ENCODE results near the gene DOK5. TPM values are rescaled to one million over a fixed set of nuclear protein-coding genes. Genes with fewer than 3 reads are reported as not detected.
"Not testable (repeated sequence)": the region's sequence is repeated elsewhere in the genome, so short reads cannot be mapped to it uniquely, and the experiment has no call there.

The DOK5 gene
- total RNA-seq, 1 donor from 2014 or later = 0.74 TPM

DNA sequence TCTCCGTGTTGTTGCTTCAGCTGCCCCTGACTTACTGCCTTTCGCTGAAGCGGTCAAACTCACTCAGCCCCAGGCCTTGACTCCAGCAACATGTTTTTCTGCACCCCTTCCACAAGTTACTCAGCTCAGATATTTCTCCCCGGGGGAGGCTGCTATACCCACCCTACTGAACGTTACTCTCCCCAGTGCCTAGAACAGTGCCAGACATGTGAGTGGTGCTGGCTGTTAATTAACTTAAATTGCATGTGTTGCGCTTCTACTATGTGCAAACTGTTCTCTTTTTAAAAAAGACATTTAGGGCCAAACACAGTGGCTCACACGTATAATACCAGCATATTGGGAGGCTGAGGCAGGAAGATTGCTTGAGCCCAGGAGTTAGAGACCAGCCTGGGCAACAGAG, 41.2 kb upstream of the DOK5 start:
- H3K4me1 ChIP-seq = no peaks in the 10 kb centered on the region
- ATAC-seq = no peak

DNA sequence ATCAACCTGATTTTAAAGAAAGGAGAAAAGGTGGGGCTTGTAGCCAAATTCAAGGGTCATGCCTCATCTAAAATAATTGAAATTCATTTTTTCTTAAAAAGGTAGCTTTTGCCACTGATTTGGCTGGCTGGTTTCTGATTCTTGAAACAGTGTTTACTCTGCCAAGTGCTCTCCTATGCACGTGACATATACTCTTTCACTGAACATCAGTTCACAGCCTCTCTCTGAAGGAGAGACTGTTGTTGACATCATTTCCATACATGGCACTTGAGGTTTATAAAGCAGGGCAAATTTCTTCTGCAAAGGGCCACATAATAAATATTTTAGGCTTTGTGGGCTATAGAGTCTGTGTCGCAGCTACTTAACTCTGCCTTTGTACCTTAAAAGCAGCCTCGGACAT, 40.4 kb upstream of the DOK5 start:
- DNase-seq (no peak), ATAC-seq (peak in 1 of 2 donors; percentile 49)
- no peaks in the 10 kb centered on the region for H3K27me3 ChIP-seq (ENCODE audit: low read depth)
- no peaks in the 10 kb centered on the region for H3K9me3 ChIP-seq
- no peak overlapping the region for H3K4me3 ChIP-seq
- intact Hi-C loops (cut with DNase I) = no loop called here
- no peaks in the 10 kb centered on the region for H3K4me1 ChIP-seq
- no peaks in the 10 kb centered on the region for H3K36me3 ChIP-seq
- no peak overlapping the region for H3K27ac ChIP-seq
- TF ChIP-seq, protein P1, sequence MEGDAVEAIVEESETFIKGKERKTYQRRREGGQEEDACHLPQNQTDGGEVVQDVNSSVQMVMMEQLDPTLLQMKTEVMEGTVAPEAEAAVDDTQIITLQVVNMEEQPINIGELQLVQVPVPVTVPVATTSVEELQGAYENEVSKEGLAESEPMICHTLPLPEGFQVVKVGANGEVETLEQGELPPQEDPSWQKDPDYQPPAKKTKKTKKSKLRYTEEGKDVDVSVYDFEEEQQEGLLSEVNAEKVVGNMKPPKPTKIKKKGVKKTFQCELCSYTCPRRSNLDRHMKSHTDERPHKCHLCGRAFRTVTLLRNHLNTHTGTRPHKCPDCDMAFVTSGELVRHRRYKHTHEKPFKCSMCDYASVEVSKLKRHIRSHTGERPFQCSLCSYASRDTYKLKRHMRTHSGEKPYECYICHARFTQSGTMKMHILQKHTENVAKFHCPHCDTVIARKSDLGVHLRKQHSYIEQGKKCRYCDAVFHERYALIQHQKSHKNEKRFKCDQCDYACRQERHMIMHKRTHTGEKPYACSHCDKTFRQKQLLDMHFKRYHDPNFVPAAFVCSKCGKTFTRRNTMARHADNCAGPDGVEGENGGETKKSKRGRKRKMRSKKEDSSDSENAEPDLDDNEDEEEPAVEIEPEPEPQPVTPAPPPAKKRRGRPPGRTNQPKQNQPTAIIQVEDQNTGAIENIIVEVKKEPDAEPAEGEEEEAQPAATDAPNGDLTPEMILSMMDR (IDR thresholded peaks at IDR 0.05) = no peak

More for the DNA sequence above, 41.2 kb upstream of the DOK5 start:
- no peak for DNase-seq
- Histone ChIP-seq H3K36me3 (no peaks in the 10 kb centered on the region), H3K9me3 (no peaks in the 10 kb centered on the region), H3K27me3 (ENCODE audit: low read depth) (no peaks in the 10 kb centered on the region), H3K4me3 (no peak overlapping the region), H3K27ac (no peak overlapping the region)
- TF ChIP-seq, protein P1 (IDR thresholded peaks at IDR 0.05) = no peak
- intact Hi-C loops (cut with DNase I) = no loop called here

DNA sequence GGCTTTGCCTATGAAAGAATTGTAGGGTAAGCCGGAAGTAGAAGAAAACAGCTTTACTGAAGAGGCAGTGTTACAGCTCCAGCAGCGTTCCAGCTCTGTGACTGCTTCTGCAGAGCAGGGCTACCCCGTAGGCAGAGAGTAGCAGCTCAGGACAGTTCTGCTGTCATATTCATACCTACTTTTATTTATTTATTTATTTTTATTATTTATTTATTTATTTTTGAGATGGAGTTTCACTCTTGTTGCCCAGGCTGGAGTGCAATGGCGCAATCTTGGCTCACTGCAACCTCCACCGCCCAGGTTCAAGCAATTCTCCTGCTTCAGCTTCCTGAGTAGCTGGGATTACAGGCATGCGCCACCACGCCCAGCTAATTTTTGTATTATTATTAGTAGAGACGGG, 39.0 kb upstream of the DOK5 start:
- H3K4me3 ChIP-seq; H3K36me3 ChIP-seq; intact Hi-C loops (cut with DNase I); DNase-seq; H3K4me1 ChIP-seq; ATAC-seq; H3K9me3 ChIP-seq; H3K27ac ChIP-seq; H3K27me3 ChIP-seq (ENCODE audit: low read depth): not testable (repeated sequence)

DNA sequence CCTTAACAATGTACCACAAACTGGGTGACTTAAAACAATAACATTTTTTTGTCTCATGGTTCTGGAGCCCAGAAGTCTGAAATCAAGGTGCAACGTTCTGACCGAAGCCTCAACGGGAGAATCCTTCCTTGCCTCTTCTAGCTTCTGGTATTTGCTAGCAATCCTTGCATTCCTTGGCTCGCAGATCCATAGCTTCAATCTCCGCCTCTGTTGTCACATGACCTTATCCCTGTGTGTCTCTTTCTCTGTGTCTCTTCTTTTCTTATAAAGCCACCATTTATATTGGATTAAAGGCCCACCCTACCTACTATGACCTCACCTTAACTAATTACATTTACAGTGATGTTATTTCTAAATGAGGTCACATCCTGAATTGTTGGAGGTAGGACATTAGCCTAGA, 37.2 kb upstream of the DOK5 start:
- H3K9me3 ChIP-seq = no peaks in the 10 kb centered on the region
- no peaks in the 10 kb centered on the region for H3K27me3 ChIP-seq (ENCODE audit: low read depth)
- H3K36me3 ChIP-seq = no peaks in the 10 kb centered on the region
- no peak overlapping the region for H3K27ac ChIP-seq
- H3K4me1 ChIP-seq = no peaks in the 10 kb centered on the region
- DNase-seq (no peak), ATAC-seq (no peak)
- TF ChIP-seq, protein P1 (IDR thresholded peaks at IDR 0.05) = no peak
- intact Hi-C loops (cut with DNase I) = no loop called here
- no peak overlapping the region for H3K4me3 ChIP-seq

DNA sequence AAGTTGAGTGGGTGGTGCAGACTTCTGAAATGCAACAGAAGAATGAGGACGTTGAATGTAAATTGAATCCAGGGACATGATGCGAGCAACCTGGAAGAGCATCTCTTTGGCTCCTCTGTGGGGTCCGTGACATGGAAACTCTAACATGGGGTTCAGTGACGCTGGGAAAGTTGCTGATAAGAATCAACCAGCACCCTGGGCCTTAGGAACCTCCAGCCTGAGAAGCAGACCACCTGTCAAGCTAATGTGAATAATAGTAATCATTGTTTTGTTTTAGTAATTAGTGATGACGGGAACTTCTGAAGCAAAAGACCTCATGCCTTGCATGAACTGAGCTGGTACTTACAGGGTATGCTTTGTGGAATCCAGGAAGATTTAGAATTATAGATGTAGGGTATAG, 25.2 kb upstream of the DOK5 start:
- peaks cover 6% of the 10 kb centered on the region for H3K27me3 ChIP-seq (ENCODE audit: low read depth)
- no peaks in the 10 kb centered on the region for H3K4me1 ChIP-seq
- no peak overlapping the region for H3K27ac ChIP-seq
- H3K9me3 ChIP-seq = no peaks in the 10 kb centered on the region
- intact Hi-C loops (cut with DNase I) = no loop called here
- DNase-seq (no peak), ATAC-seq (no peak)
- no peak overlapping the region for H3K4me3 ChIP-seq
- H3K36me3 ChIP-seq = no peaks in the 10 kb centered on the region
- TF ChIP-seq, protein P1 (IDR thresholded peaks at IDR 0.05) = no peak

DNA sequence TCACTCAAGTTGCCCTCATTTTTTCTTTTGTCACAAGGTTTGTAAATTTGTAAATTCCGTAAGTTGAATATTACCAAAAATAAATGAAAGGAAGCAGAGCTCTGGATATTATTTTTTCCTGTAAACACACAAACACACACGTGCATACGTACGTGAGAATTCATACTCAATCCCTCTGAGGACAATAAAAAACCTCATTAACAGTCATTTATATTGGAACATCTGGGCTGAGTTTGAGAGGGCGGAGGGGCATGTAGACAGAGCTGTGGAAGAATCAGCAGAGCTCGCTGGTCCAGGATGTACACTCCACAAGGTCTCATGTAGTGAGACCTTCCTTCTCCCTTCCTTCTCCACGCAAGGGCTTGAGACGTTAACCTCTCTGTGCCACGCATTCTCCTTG, 24.2 kb upstream of the DOK5 start:
- no peaks in the 10 kb centered on the region for H3K36me3 ChIP-seq
- no peaks in the 10 kb centered on the region for H3K4me1 ChIP-seq
- no peak overlapping the region for H3K27ac ChIP-seq
- TF ChIP-seq, protein P1 (IDR thresholded peaks at IDR 0.05) = no peak
- H3K27me3 ChIP-seq (ENCODE audit: low read depth) = peaks cover 6% of the 10 kb centered on the region
- no peak for DNase-seq
- intact Hi-C loops (cut with DNase I) = no loop called here
- H3K9me3 ChIP-seq = no peaks in the 10 kb centered on the region
- no peak overlapping the region for H3K4me3 ChIP-seq
- ATAC-seq = no peak

All from lower lobe of right lung (tissue), 2 donors.